Thyroid gland (tissue), 4 donors: ENCODE measurements around the gene CHCHD6. TPM values are rescaled to one million over a fixed set of nuclear protein-coding genes. Genes with fewer than 3 reads are reported as not detected.
A peak's percentile ranks its signal among the peaks of the same experiment; 100 is the strongest.

ENCODE experiments used
- DNase-seq, 2 donors: peaks; one replicate each; pipeline ENCODE4 v3.0.0-alpha.2; 2019
- H3K27ac ChIP-seq, 3 donors: fragments of 200-600 bp; sonication (generic); 1 replicate in 2 of 3; 2 replicates in 1 of 3; pipeline ENCODE4 v1.5.1; 2016 to 2019; ENCODE audit warnings: mild to moderate bottlenecking in 1 of 3, moderate library complexity in 1 of 3
- H3K27me3 ChIP-seq: fragments of 200-600 bp; sonication (generic); one replicate; pipeline ENCODE4 v1.5.1; 2019
- H3K36me3 ChIP-seq, 2 donors: fragments of 200-600 bp; sonication (generic); one replicate each; pipeline ENCODE4 v1.5.1; 2016 to 2019
- H3K4me1 ChIP-seq, 2 donors: fragments of 200-600 bp; sonication (generic); one replicate each; pipeline ENCODE4 v1.5.1; 2017 to 2019
- H3K4me3 ChIP-seq, 3 donors: fragments of 200-600 bp; sonication (generic); replicated peaks in 1 of 3; 1 replicate in 2 of 3; 2 replicates in 1 of 3; pipeline ENCODE4 v1.5.1; 2016; ENCODE audit warnings: mild to moderate bottlenecking in 1 of 3
- H3K9me3 ChIP-seq: fragments of 200-600 bp; sonication (generic); one replicate; pipeline ENCODE4 v1.5.1; 2017
- CTCF ChIP-seq, 6 experiments: fragments of 200-600 bp in 3 of 6; fragments of 450-650 bp in 3 of 6; sonication (generic) in 3 of 6; IDR thresholded peaks; one replicate each; pipeline ENCODE4 v1.5.1; 2016 to 2019; ENCODE audit warnings: antibody characterized with exemption in 6 of 6, mild to moderate bottlenecking in 2 of 6, inconsistent platforms in 1 of 6, moderate library complexity in 1 of 6
- POLR2A ChIP-seq, 2 donors: fragments of 450-650 bp; IDR thresholded peaks; one replicate each; pipeline ENCODE4 v1.6.1; 2017; ENCODE audit warnings: antibody characterized with exemption in 2 of 2, mild to moderate bottlenecking in 2 of 2, moderate library complexity in 1 of 2
- WGBS, 2 donors: methylation state at CpG; one replicate each; pipeline ENCODE4 v1.1.5; 2017; 5-methylcytosine and 5-hydroxymethylcytosine counted together
- intact Hi-C: fragments of 100-400 bp; cut with DNase I; formaldehyde crosslinking; loops from one replicate; pipeline ENCODE4 v1.15.1; 2023
- total RNA-seq, 4 donors: library from RNA; depleted of rRNA; stranded (reverse); fragments of >200 nt; gene quantifications; one replicate each; pipeline ENCODE4 v1.2.3, GENCODE V29; 2016

The CHCHD6 gene
- total RNA-seq, 4 donors from 2014 or later, result 22.9 to 27.8 (median 24.4) TPM

- intact Hi-C loops, result loop anchor here (5.0 kb wide), 1 partner anchor 65 kb away; no protein-coding TSS in a partner anchor
- peaks cover 18 to 36% of the 10 kb centered on the region in 2 donors for H3K4me1 ChIP-seq
- no peaks in the 10 kb centered on the region for H3K36me3 ChIP-seq
- no peak overlapping the region for H3K27ac ChIP-seq
- H3K27me3 ChIP-seq, result no peaks in the 10 kb centered on the region
- no peak for TF ChIP-seq CTCF (IDR thresholded peaks at IDR 0.05)
- no peak for TF ChIP-seq POLR2A (IDR thresholded peaks at IDR 0.05)
- DNase-seq, result peak; percentile 68 to 78
- H3K9me3 ChIP-seq, result no peaks in the 10 kb centered on the region
- 45 to 53% methylated on average over 6 of the region's 6 CpGs for WGBS, 2 donors
- no peak overlapping the region for H3K4me3 ChIP-seq
Observed at GRCh38 chr3:126747768-126748167, 43.7 kb downstream of the CHCHD6 start.

GRCh38 chr3:126748701-126749546 is 44.9 kb downstream of the CHCHD6 start:
- Histone ChIP-seq H3K4me1 (peaks cover 18 to 36% of the 10 kb centered on the region in 2 donors), H3K9me3 (no peaks in the 10 kb centered on the region), H3K27ac (no peak overlapping the region), H3K27me3 (no peaks in the 10 kb centered on the region), H3K4me3 (no peak overlapping the region), H3K36me3 (no peaks in the 10 kb centered on the region)
- intact Hi-C loops, result loop anchor here (5.0 kb wide), 1 partner anchor 67 kb away; no protein-coding TSS in a partner anchor
- no peak for DNase-seq
- no peak for TF ChIP-seq POLR2A (IDR thresholded peaks at IDR 0.05)
- TF ChIP-seq CTCF (IDR thresholded peaks at IDR 0.05), result no peak
- 90 to 91% methylated on average over 5 of the region's 5 CpGs for WGBS, 2 donors

GRCh38 chr3:126749547-126749875 is 45.5 kb downstream of the CHCHD6 start:
- no peak for TF ChIP-seq CTCF (IDR thresholded peaks at IDR 0.05)
- TF ChIP-seq POLR2A (IDR thresholded peaks at IDR 0.05), result no peak
- H3K4me3 ChIP-seq, result no peak overlapping the region
- no peaks in the 10 kb centered on the region for H3K9me3 ChIP-seq
- intact Hi-C loops, result loop anchor here (5.0 kb wide), 1 partner anchor 67 kb away; no protein-coding TSS in a partner anchor
- WGBS, 2 donors, result 100% methylated on average over 3 of the region's 3 CpGs
- H3K4me1 ChIP-seq, result peaks cover 18 to 36% of the 10 kb centered on the region in 2 donors
- H3K36me3 ChIP-seq, result no peaks in the 10 kb centered on the region
- no peak overlapping the region for H3K27ac ChIP-seq
- no peak for DNase-seq
- no peaks in the 10 kb centered on the region for H3K27me3 ChIP-seq

GRCh38 chr3:126749931-126750755 is 46.1 kb downstream of the CHCHD6 start:
- Histone ChIP-seq H3K27ac (no peak overlapping the region), H3K27me3 (no peaks in the 10 kb centered on the region), H3K4me3 (no peak overlapping the region), H3K36me3 (no peaks in the 10 kb centered on the region), H3K9me3 (no peaks in the 10 kb centered on the region), H3K4me1 (peaks cover 17 to 32% of the 10 kb centered on the region in 2 donors)
- TF ChIP-seq POLR2A (IDR thresholded peaks at IDR 0.05), result no peak
- TF ChIP-seq CTCF (IDR thresholded peaks at IDR 0.05), result no peak
- WGBS, 2 donors, result 88 to 95% methylated on average over 8 of the region's 8 CpGs
- intact Hi-C loops, result loop anchor here (5.0 to 10.0 kb wide), 5 partner anchors 68 to 705 kb away; partner anchors contain the start of gene PLXNA1
- no peak for DNase-seq
